GM12878 (cell line): ENCODE data around the gene PIK3R5. TPM values are rescaled to one million over a fixed set of nuclear protein-coding genes. Genes with fewer than 3 reads are reported as not detected.

Experiments used
- ATAC-seq: fragments of 200-7000 bp; cut with Tn5 transposase; 3 replicates; pipeline ENCODE4 v1.9.1; 2020; ENCODE audit warnings: mild to moderate bottlenecking, moderate library complexity
- BruUV-seq: library from RNA; stranded (reverse); fragments of 400-500 nt; replicated peaks from 2 replicates; lab custom pipeline; 2021; lab: Mats Ljungman, UMichigan
- CTCF ChIA-PET: fragments of 300-600 bp; sonication (Branson Sonifier 250); formaldehyde crosslinking; extraction: SDS; loops from one replicate; lab custom pipeline; 2021; ENCODE audit warnings: inconsistent platforms; lab: Yijun Ruan, JAX
- POLR2A ChIA-PET: fragments of 350-600 bp; formaldehyde crosslinking; extraction: SDS; loops from one replicate; lab custom pipeline; 2021; ENCODE audit warnings: inconsistent platforms; lab: Charles Lee
- RAD21 ChIA-PET: fragments of 300-600 bp; sonication (Branson Sonifier 250); formaldehyde crosslinking; loops from one replicate; lab custom pipeline; 2023; ENCODE audit warnings: antibody characterized with exemption; ENCODE audit not compliant: unreplicated experiment; lab: Charles Lee
- SMC1A ChIA-PET: fragments of 300-600 bp; sonication (Branson Sonifier 250); formaldehyde crosslinking; loops from one replicate; lab custom pipeline; 2023; ENCODE audit not compliant: unreplicated experiment, uncharacterized antibody; lab: Charles Lee
- DNase-seq: peaks from one replicate; pipeline ENCODE4 v3.0.0-alpha.2; 2011; ENCODE audit warnings: low read depth, low spot score
- FAIRE-seq: peaks from 3 replicates; lab custom pipeline; 2011; peaks lifted over from hg19 to GRCh38; lab: Jason Lieb, UNC
- H2AFZ ChIP-seq: 2 replicates; pipeline ENCODE4 v1.6.0; 2011; ENCODE audit warnings: low read depth, low read length, control low read depth; ENCODE audit not compliant: control insufficient read depth
- H3K27ac ChIP-seq: 2 replicates; pipeline ENCODE4 v1.5.1; 2011; ENCODE audit warnings: control low read depth; ENCODE audit not compliant: control insufficient read depth, insufficient read depth
- H3K27me3 ChIP-seq, 2 experiments: replicated peaks in 1 of 2; 2 replicates each; pipeline versions ENCODE4 v1.6.0 to v1.6.1; 2011; ENCODE audit warnings: low read length in 1 of 2; ENCODE audit not compliant: control insufficient read depth in 2 of 2, insufficient read depth in 2 of 2
- H3K36me3 ChIP-seq, 2 experiments: 2 replicates each; pipeline ENCODE4 v1.5.1; 2011; ENCODE audit warnings: low read length in 1 of 2; ENCODE audit not compliant: control insufficient read depth in 2 of 2, insufficient read depth in 2 of 2
- H3K4me1 ChIP-seq: 2 replicates; pipeline ENCODE4 v1.6.1; 2011; ENCODE audit warnings: mild to moderate bottlenecking, low read length, moderate library complexity, mixed read lengths; ENCODE audit not compliant: control insufficient read depth, insufficient read depth
- H3K4me2 ChIP-seq: 2 replicates; pipeline ENCODE4 v1.6.0; 2011; ENCODE audit warnings: control low read depth; ENCODE audit not compliant: control insufficient read depth, insufficient read depth
- H3K4me3 ChIP-seq: fragments of 200-600 bp; sonication (generic); 2 replicates; pipeline ENCODE4 v1.5.1; 2016
- H3K79me2 ChIP-seq: 2 replicates; pipeline ENCODE4 v1.6.0; 2011; ENCODE audit warnings: low read length; ENCODE audit not compliant: control insufficient read depth, insufficient read depth
- H3K9ac ChIP-seq: 2 replicates; pipeline ENCODE4 v1.8.0; 2011; ENCODE audit warnings: low read length, control low read depth, mixed read lengths; ENCODE audit not compliant: control insufficient read depth, insufficient read depth
- H3K9me3 ChIP-seq: replicated peaks from 3 replicates; pipeline ENCODE4 v1.5.1; 2011; ENCODE audit warnings: mild to moderate bottlenecking, low read length; ENCODE audit not compliant: control insufficient read depth, insufficient read depth
- H4K20me1 ChIP-seq: 2 replicates; pipeline ENCODE4 v1.6.0; 2011; ENCODE audit not compliant: control insufficient read depth, insufficient read depth
- HDGF ChIP-seq: fragments of 450-650 bp; IDR thresholded peaks from 2 replicates; pipeline ENCODE4 v1.6.1; 2016; ENCODE audit warnings: antibody characterized with exemption
- IKZF1 ChIP-seq: fragments of 450-650 bp; conservative IDR thresholded peaks from 2 replicates; pipeline ENCODE4 v1.6.1; 2017; ENCODE audit warnings: antibody characterized with exemption, mild to moderate bottlenecking
- MTA2 ChIP-seq: fragments of 450-650 bp; IDR thresholded peaks from 2 replicates; pipeline ENCODE4 v1.6.1; 2016; ENCODE audit warnings: low read depth, mild to moderate bottlenecking, moderate library complexity
- RAD21 ChIP-seq: IDR thresholded peaks from 2 replicates; pipeline ENCODE4 v1.6.1; 2011; ENCODE audit warnings: mild to moderate bottlenecking, low read depth, low read length, moderate library complexity; ENCODE audit not compliant: insufficient read depth
- SMAD5 ChIP-seq: IDR thresholded peaks from 2 replicates; pipeline ENCODE4 v1.6.1; 2016; ENCODE audit warnings: antibody characterized with exemption, low read depth
- TBL1XR1 ChIP-seq: IDR thresholded peaks from 2 replicates; pipeline ENCODE4 v1.6.1; 2012; ENCODE audit warnings: low read depth, low read length, improper control_type of control experiment
- WGBS: methylation state at CpG from one replicate; pipeline ENCODE4 v1.1.6; 2016; ENCODE audit warnings: low lambda C conversion rate; ENCODE audit not compliant: insufficient replicate concordance, insufficient coverage; ENCODE audit errors: missing lambda C conversion rate; 5-methylcytosine and 5-hydroxymethylcytosine counted together
- in situ Hi-C: fragments of 300-500 bp; cut with MboI; formaldehyde crosslinking; loops from 9 replicates; pipeline ENCODE4 v1.14.3; 2018; ENCODE audit warnings: mixed read lengths
- intact Hi-C: fragments of 100-400 bp; cut with micrococcal nuclease; formaldehyde crosslinking; loops from one replicate; pipeline ENCODE4 v1.14.2; 2022; ENCODE audit not compliant: unreplicated experiment
- polyA plus RNA-seq, 11 experiments: library from polyadenylated mRNA; depleted of rRNA in 4 of 11; unstranded in 6 of 11; stranded (reverse) in 5 of 11; fragments of >200 nt; fragmentation: Nextera tagmentation in 4 of 11; fragmentation: Illumina TruSeq in 1 of 11; extraction: Ambion mirVana in 4 of 11; extraction: Trizol in 1 of 11; gene quantifications; 1 replicate in 1 of 11; 2 replicates in 10 of 11; pipeline versions ENCODE4 v1.2.1 to v1.2.3, GENCODE V29; 2011 to 2016; ENCODE audit warnings: inconsistent platforms in 2 of 11, missing spikeins in 2 of 11, low read depth in 1 of 11
- total RNA-seq, 4 experiments: library from RNA; depleted of rRNA in 3 of 4; stranded (reverse); fragments of >200 nt in 3 of 4; fragmentation: Illumina TruSeq in 1 of 4; extraction: Trizol in 1 of 4; gene quantifications; 2 replicates each; pipeline versions ENCODE4 v1.2.1 to v1.2.3, GENCODE V29; 2013 to 2021
- TF ChIP-seq, protein P1 (sequence below): fragments of 450-650 bp; conservative IDR thresholded peaks from 2 replicates; pipeline ENCODE4 v1.6.1; 2017; ENCODE audit warnings: mild to moderate bottlenecking, moderate library complexity
- TF ChIP-seq, protein P2 (sequence below): fragments of 450-650 bp; IDR thresholded peaks from 2 replicates; pipeline ENCODE4 v1.6.1; 2016; ENCODE audit warnings: mild to moderate bottlenecking, moderate library complexity, borderline replicate concordance
- TF ChIP-seq, protein P3 (sequence below): fragments of 450-650 bp; IDR thresholded peaks from 2 replicates; pipeline ENCODE4 v1.6.1; 2017; ENCODE audit warnings: mild to moderate bottlenecking, moderate library complexity

The PIK3R5 gene
- total and polyA plus RNA-seq, 10 of the 15 experiments (the other 5 are each of a cell fraction or from before 2014, with no cell fraction given) = 9.5 to 50.8 (median 35.5) TPM

DNA sequence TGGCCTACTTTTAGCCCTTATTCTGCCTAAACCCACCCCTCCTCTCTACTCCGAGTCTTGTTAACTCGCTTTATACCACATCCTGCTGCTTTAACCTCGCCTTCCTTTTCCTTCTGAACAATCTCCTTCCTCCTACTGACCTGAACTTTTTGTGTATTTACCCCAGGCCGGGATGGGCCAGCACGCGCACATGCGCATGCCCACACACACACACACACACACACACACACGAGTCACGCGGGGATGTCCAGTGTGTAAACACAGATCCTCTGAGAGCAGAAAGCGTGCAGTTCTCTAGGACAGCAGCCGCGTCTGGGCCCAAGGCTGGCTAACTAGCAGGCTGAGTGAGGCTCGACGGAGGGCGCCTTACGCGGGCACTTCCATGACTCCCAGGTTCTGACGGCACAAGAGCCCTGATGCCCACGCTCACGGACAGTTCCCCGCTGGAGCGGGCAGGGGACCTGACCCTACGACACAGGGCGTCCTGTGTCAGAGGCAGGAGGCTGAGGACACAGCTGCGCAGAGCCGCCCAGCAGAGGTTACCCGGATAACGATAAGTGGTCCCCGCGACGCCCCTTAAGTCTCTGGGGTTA, 610 bp downstream of the PIK3R5 start (continued):
- TF ChIP-seq, protein P1, sequence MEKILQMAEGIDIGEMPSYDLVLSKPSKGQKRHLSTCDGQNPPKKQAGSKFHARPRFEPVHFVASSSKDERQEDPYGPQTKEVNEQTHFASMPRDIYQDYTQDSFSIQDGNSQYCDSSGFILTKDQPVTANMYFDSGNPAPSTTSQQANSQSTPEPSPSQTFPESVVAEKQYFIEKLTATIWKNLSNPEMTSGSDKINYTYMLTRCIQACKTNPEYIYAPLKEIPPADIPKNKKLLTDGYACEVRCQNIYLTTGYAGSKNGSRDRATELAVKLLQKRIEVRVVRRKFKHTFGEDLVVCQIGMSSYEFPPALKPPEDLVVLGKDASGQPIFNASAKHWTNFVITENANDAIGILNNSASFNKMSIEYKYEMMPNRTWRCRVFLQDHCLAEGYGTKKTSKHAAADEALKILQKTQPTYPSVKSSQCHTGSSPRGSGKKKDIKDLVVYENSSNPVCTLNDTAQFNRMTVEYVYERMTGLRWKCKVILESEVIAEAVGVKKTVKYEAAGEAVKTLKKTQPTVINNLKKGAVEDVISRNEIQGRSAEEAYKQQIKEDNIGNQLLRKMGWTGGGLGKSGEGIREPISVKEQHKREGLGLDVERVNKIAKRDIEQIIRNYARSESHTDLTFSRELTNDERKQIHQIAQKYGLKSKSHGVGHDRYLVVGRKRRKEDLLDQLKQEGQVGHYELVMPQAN = peak; percentile 52; the same call in 1 of the 2 replicates
- TF ChIP-seq RAD21 = peak; percentile 10; the same call in 1 of the 2 replicates

DNA sequence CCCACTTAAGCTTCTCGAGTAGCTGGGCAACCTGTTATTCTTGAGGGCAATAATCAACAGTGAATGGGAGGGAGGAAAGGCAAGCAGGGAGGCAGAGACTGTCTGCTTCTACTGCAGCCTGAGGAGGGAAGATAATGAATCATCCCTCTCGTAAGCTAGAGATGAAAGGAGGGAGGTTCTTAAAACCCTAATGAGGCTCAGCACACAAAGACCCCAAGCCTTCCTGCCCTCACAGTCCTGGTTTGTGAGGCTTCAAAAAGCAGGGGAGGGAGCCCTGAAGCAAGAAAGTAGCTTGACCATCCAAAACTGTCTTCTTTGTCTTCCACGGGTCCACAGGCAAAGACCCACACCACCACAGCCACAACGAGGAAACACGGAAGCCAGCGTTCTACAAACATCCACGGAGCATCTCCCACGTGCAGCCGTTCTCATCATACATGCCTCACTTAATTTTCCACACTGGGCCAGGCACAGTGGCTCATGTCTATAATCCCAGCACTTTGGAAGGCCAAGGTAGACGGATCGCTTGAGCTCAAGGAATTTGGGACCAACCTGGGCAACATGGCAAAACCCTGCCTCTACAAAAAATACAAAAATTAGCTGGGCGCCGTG, 1.8 kb downstream of the PIK3R5 start:
- ATAC-seq = peak; percentile 23
- BruUV-seq = no TSS peak
- peak overlapping the region; percentile 83 for H3K9ac ChIP-seq
- TF ChIP-seq SMAD5 (no peak), TBL1XR1 (no peak), IKZF1 (0 out of 2 replicates have a peak, but pooled peaks have one; percentile 9), HDGF (0 out of 2 replicates have a peak, but pooled peaks have one; percentile 5), MTA2 (0 out of 2 replicates have a peak, but pooled peaks have one; percentile 12)
- TF ChIP-seq, protein P2, sequence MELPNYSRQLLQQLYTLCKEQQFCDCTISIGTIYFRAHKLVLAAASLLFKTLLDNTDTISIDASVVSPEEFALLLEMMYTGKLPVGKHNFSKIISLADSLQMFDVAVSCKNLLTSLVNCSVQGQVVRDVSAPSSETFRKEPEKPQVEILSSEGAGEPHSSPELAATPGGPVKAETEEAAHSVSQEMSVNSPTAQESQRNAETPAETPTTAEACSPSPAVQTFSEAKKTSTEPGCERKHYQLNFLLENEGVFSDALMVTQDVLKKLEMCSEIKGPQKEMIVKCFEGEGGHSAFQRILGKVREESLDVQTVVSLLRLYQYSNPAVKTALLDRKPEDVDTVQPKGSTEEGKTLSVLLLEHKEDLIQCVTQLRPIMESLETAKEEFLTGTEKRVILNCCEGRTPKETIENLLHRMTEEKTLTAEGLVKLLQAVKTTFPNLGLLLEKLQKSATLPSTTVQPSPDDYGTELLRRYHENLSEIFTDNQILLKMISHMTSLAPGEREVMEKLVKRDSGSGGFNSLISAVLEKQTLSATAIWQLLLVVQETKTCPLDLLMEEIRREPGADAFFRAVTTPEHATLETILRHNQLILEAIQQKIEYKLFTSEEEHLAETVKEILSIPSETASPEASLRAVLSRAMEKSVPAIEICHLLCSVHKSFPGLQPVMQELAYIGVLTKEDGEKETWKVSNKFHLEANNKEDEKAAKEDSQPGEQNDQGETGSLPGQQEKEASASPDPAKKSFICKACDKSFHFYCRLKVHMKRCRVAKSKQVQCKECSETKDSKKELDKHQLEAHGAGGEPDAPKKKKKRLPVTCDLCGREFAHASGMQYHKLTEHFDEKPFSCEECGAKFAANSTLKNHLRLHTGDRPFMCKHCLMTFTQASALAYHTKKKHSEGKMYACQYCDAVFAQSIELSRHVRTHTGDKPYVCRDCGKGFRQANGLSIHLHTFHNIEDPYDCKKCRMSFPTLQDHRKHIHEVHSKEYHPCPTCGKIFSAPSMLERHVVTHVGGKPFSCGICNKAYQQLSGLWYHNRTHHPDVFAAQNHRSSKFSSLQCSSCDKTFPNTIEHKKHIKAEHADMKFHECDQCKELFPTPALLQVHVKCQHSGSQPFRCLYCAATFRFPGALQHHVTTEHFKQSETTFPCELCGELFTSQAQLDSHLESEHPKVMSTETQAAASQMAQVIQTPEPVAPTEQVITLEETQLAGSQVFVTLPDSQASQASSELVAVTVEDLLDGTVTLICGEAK = 0 out of 2 replicates have a peak, but pooled peaks have one; percentile 33
- TF ChIP-seq, protein P3, sequence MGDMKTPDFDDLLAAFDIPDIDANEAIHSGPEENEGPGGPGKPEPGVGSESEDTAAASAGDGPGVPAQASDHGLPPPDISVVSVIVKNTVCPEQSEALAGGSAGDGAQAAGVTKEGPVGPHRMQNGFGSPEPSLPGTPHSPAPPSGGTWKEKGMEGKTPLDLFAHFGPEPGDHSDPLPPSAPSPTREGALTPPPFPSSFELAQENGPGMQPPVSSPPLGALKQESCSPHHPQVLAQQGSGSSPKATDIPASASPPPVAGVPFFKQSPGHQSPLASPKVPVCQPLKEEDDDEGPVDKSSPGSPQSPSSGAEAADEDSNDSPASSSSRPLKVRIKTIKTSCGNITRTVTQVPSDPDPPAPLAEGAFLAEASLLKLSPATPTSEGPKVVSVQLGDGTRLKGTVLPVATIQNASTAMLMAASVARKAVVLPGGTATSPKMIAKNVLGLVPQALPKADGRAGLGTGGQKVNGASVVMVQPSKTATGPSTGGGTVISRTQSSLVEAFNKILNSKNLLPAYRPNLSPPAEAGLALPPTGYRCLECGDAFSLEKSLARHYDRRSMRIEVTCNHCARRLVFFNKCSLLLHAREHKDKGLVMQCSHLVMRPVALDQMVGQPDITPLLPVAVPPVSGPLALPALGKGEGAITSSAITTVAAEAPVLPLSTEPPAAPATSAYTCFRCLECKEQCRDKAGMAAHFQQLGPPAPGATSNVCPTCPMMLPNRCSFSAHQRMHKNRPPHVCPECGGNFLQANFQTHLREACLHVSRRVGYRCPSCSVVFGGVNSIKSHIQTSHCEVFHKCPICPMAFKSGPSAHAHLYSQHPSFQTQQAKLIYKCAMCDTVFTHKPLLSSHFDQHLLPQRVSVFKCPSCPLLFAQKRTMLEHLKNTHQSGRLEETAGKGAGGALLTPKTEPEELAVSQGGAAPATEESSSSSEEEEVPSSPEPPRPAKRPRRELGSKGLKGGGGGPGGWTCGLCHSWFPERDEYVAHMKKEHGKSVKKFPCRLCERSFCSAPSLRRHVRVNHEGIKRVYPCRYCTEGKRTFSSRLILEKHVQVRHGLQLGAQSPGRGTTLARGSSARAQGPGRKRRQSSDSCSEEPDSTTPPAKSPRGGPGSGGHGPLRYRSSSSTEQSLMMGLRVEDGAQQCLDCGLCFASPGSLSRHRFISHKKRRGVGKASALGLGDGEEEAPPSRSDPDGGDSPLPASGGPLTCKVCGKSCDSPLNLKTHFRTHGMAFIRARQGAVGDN = 0 out of 2 replicates have a peak, but pooled peaks have one; percentile 22

More for the DNA sequence above, 1.8 kb downstream of the PIK3R5 start:
- Histone ChIP-seq H3K79me2 (peaks cover 69% of the 10 kb centered on the region), H4K20me1 (no peaks in the 10 kb centered on the region), H3K4me2 (peak overlapping the region; percentile 72), H2AFZ (no peak overlapping the region), H3K36me3 (peaks cover 0 to 3% of the 10 kb centered on the region in 2 experiments; a peak in 1 of 4 replicates), H3K27me3 (no peaks in the 10 kb centered on the region), H3K9me3 (peaks cover 9% of the 10 kb centered on the region), H3K4me1 (peaks cover 45% of the 10 kb centered on the region), H3K27ac (peak overlapping the region; percentile 80), H3K4me3 (peak overlapping the region; percentile 90)
- CTCF ChIA-PET = interaction anchor here (0.9 to 5.7 kb wide), 17 partner anchors 9 to 178 kb away, joined by 3 to 44 read pairs (median 4); no protein-coding TSS in a partner anchor
- DNase-seq (no peak), FAIRE-seq (peak; percentile 7)
- RAD21 ChIA-PET = interaction anchor here (0.6 to 6.1 kb wide), 16 partner anchors 10 to 127 kb away, joined by 3 to 69 read pairs (median 7); partner anchors contain the start of gene PIK3R6
- in situ Hi-C loops = loop anchor here (25.0 kb wide), 1 partner anchor 1074 kb away; no protein-coding TSS in a partner anchor
- 35% methylated on average over 13 of the region's 13 CpGs for WGBS
- SMC1A ChIA-PET = interaction anchor here (0.7 to 19.1 kb wide), 16 partner anchors 9 to 115 kb away, joined by 3 to 345 read pairs (median 7); partner anchors contain the start of gene PIK3R6
- intact Hi-C loops = no loop called here
- POLR2A ChIA-PET = interaction anchor here (0.6 to 5.5 kb wide), 20 partner anchors 7 to 207 kb away, joined by 3 to 56 read pairs (median 4); partner anchors contain the start of gene PIK3R6
